BE2C (cell line): ENCODE data around the gene PNISR. TPM values are rescaled to one million over a fixed set of nuclear protein-coding genes. Genes with fewer than 3 reads are reported as not detected.
A peak's percentile ranks its signal among the peaks of the same experiment; 100 is the strongest.
"Not testable (repeated sequence)": the region's sequence is repeated elsewhere in the genome, so short reads cannot be mapped to it uniquely, and the experiment has no call there.

Experiments used
- DNase-seq: peaks from one replicate; pipeline ENCODE4 v3.0.0-alpha.2; 2020
- H3K27me3 ChIP-seq: fragments of 250-450 bp; sonication (Bioruptor Pico); 2 replicates; pipeline ENCODE4 v1.5.1; 2020; ENCODE audit warnings: mild to moderate bottlenecking
- H3K36me3 ChIP-seq: fragments of 250-450 bp; sonication (Bioruptor Pico); 2 replicates; pipeline ENCODE4 v1.5.1; 2020; ENCODE audit warnings: mild to moderate bottlenecking
- H3K4me1 ChIP-seq: fragments of 250-450 bp; sonication (Bioruptor Pico); 2 replicates; pipeline ENCODE4 v1.5.1; 2020
- H3K4me3 ChIP-seq: 2 replicates; pipeline ENCODE4 v1.5.1; 2011; ENCODE audit warnings: low read depth, low read length
- H3K9me3 ChIP-seq: fragments of 250-450 bp; sonication (Bioruptor Pico); 2 replicates; pipeline ENCODE4 v1.5.1; 2020
- CTCF ChIP-seq: IDR thresholded peaks from 2 replicates; pipeline ENCODE4 v1.5.1; 2012; ENCODE audit warnings: mild to moderate bottlenecking, low read depth, low read length
- polyA plus RNA-seq: library from polyadenylated mRNA; unstranded; fragments of >200 nt; gene quantifications from one replicate; pipeline ENCODE4 v1.2.1, GENCODE V29; 2012; ENCODE audit warnings: low read depth, missing spikeins; ENCODE audit not compliant: insufficient read length, insufficient read depth

PNISR gene
- polyA plus RNA-seq, result 79.2 TPM

DNA sequence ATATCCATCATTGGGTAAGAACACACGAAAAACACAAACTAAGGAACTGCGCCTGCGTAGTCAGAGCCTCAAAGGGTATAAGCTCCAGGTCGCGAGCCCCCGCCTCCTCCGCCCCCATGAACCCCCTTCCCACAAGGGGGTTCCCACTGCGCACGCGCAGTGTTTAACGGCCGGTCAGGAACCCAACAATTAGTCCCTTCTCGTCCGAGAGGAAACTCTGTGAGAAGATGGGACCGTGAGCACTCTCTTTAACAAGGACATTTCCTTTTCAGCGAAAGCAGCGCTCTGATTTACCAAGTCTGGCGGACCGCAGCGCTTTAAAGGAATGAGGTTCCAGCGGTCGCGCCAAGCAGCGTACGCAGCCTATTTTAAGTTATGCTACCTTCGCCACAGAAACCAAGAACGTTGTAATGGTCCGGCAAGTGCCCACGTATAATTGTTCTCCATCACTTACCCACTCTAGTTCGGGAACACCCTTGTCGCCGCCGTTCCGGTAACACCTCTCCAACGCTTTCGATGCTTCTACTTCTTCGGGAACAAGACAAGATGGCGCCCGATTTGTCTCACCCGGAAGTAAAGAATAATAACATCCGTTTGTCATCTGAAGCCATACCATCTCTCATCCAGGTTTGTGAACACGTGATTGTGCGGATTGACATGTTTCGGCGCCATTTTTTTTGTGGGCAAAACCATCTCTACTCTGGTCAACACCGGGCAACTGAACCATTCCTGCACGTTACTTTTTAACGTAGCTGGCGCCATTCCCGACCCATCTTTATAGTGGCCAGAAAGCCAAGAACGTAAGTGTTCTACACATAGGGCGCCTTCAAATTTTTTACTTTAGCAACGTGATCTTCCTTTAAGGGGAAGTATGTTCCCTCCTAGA, at the start of gene PNISR:
Gene PNISR (minus strand): TSS at position 548 of the 886 bp plus-strand sequence. CDS start 10,649 bp downstream, outside the sequence.
- no peak for TF ChIP-seq CTCF
- peaks cover 6% of the 10 kb centered on the region; the same call in 1 of the 2 replicates for H3K36me3 ChIP-seq
- H3K4me1 ChIP-seq, result no peaks in the 10 kb centered on the region

DNA sequence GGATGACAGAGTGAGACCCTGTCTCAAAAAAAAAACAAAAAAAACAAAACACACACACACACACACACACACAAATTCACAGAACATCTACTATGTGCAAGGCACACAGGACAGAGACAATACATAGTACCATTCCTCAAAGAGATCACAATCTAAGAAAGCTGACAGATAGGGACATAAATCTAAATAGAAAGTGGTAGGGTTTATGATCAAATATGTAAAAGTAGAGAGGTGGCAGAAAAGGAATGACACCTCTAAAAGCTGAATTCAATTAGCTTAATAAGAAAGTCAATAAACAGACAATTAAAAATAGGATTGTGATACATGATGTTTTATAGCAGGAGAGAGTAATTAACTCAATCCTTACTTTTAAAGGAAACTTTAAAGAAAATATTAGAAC, 48.6 kb upstream of the PNISR start:
- TF ChIP-seq CTCF, result no peak
- H3K4me1 ChIP-seq, result 0 out of 2 replicates have a peak, but pooled peaks cover 2% of the 10 kb centered on the region
- H3K27me3 ChIP-seq, result no peaks in the 10 kb centered on the region
- no peak overlapping the region for H3K4me3 ChIP-seq
- no peak for DNase-seq
- H3K9me3 ChIP-seq, result no peaks in the 10 kb centered on the region
- peaks cover 12% of the 10 kb centered on the region; the same call in 1 of the 2 replicates for H3K36me3 ChIP-seq

More for the DNA sequence above, at the start of gene PNISR:
- DNase-seq, result peak; percentile 88
- Histone ChIP-seq H3K27me3 (no peaks in the 10 kb centered on the region), H3K4me3 (peak within 1 kb of the TSS; percentile 99), H3K9me3 (no peaks in the 10 kb centered on the region)

DNA sequence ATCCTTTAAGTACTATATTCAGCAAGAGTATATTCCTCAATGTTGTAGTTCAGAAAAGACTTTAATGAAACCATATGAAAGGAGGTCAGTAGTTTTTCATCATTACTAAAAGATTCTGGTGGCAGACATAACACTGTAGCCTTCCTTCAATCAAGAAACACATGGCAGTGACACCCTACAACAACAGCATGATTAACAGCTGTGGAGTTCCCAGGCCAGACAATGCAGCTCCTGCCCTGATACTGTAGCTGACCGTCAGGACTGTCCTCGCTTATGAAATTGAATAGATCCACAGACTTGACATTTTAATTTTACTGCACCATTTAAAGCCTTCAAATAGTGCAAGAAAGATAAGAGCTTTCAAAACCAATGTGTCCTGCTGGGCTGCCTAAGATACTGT, 46.5 kb upstream of the PNISR start:
- no peaks in the 10 kb centered on the region for H3K9me3 ChIP-seq
- no peaks in the 10 kb centered on the region for H3K27me3 ChIP-seq
- peak; percentile 15 for DNase-seq
- 0 out of 2 replicates have a peak, but pooled peaks cover 2% of the 10 kb centered on the region for H3K4me1 ChIP-seq
- TF ChIP-seq CTCF, result no peak
- H3K4me3 ChIP-seq, result no peak overlapping the region
- H3K36me3 ChIP-seq, result peaks cover 5% of the 10 kb centered on the region; the same call in 1 of the 2 replicates

DNA sequence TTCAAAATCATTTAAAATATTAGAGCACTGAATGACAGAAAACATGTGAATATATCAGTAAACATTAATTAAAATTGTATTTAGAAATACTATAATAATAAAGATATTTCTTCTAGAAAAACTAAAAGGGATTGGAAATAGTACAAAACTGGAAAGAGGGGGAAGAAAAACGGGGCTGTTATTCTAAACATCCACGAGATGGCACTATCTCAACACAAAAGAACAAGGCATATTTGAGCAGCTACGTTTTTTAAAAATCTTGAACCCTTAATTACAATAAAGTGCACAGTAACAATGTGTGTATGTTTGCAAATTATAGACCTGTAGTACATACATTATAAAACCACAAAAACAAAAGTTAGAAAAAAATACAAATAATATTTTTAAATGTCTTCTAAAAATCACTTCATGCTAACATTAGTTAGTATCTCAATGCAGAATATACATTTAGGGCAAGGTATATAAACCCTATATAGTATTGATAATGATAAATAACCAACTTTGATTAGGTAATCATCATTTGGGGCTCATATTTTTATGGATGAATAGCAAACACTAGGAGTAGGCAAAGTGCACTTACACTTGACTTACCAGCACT, 42.5 kb upstream of the PNISR start:
- TF ChIP-seq CTCF, result peak; percentile 78
- Histone ChIP-seq H3K4me3 (no peak overlapping the region), H3K9me3 (no peaks in the 10 kb centered on the region), H3K4me1 (0 out of 2 replicates have a peak, but pooled peaks cover 2% of the 10 kb centered on the region), H3K27me3 (no peaks in the 10 kb centered on the region), H3K36me3 (peaks cover 3% of the 10 kb centered on the region; the same call in 1 of the 2 replicates)
- DNase-seq, result no peak

- not testable (repeated sequence) for H3K4me1 ChIP-seq, H3K4me3 ChIP-seq, H3K27me3 ChIP-seq, H3K36me3 ChIP-seq, H3K9me3 ChIP-seq, DNase-seq
These were observed 34.0 kb upstream of the PNISR start for GRCh38 chr6:99459133-99459532.

DNA sequence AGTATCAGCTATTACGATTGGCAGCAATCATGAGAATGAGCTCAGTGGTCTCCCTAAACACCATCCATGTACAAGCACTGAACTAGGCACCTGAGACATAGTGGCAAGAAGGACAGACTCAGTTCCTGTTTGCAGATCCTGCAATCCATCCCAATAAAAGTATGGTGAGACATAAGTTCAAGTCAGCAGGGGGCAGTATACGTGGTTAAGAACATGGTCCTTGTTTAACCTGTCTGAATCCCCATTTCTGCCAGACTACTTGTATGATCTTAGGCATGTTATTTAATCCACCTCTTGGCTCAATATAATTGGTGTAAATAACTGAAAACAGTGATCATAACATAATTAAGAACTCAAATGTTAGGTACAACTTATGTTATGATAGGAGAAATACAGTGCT, 33.2 kb upstream of the PNISR start:
- peak; percentile 41 for TF ChIP-seq CTCF
- H3K4me1 ChIP-seq, result no peaks in the 10 kb centered on the region
- no peaks in the 10 kb centered on the region for H3K9me3 ChIP-seq
- DNase-seq, result peak; percentile 14
- no peak overlapping the region for H3K4me3 ChIP-seq
- H3K36me3 ChIP-seq, result peaks cover 6% of the 10 kb centered on the region
- no peaks in the 10 kb centered on the region for H3K27me3 ChIP-seq
